PC-9 (cell line): Measurements from ENCODE around the gene PKNOX1.

Experiments
- EZH2 ChIP-seq: fragments of 200-600 bp; sonication (generic); IDR thresholded peaks from 2 replicates; pipeline ENCODE4 v1.8.0; 2017; ENCODE audit warnings: antibody characterized with exemption, low read depth
- TF ChIP-seq, protein P1 (sequence below): fragments of 200-600 bp; sonication (generic); conservative IDR thresholded peaks from 2 replicates; pipeline ENCODE4 v1.6.1; 2017; ENCODE audit warnings: mixed run types, antibody characterized with exemption, mild to moderate bottlenecking, moderate library complexity

DNA sequence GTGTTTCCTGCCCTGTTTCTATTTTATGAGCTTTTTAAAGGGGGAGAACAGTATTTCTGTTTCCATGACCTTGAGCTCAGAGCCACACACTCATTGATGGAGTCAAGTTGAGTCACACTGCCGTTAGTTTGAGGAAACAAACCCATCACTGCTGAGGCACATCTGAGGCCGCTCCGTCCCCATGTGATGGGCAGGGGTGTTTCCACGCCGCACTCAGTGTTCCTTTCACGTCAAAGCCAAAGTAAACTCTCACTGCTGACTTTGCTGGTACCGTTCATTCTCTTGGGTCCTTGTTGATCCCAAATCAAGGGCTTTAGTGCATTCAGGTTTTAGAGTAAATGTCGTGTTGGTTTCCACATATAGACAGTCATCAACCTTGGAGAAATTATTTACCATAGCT is 48.8 kb downstream of the PKNOX1 start:
- TF ChIP-seq, protein P1, sequence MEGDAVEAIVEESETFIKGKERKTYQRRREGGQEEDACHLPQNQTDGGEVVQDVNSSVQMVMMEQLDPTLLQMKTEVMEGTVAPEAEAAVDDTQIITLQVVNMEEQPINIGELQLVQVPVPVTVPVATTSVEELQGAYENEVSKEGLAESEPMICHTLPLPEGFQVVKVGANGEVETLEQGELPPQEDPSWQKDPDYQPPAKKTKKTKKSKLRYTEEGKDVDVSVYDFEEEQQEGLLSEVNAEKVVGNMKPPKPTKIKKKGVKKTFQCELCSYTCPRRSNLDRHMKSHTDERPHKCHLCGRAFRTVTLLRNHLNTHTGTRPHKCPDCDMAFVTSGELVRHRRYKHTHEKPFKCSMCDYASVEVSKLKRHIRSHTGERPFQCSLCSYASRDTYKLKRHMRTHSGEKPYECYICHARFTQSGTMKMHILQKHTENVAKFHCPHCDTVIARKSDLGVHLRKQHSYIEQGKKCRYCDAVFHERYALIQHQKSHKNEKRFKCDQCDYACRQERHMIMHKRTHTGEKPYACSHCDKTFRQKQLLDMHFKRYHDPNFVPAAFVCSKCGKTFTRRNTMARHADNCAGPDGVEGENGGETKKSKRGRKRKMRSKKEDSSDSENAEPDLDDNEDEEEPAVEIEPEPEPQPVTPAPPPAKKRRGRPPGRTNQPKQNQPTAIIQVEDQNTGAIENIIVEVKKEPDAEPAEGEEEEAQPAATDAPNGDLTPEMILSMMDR: no peak
- TF ChIP-seq EZH2: no peak
